ENCODE results near the gene STAC.
"Not testable (repeated sequence)": the region's sequence is repeated elsewhere in the genome, so short reads cannot be mapped to it uniquely, and the experiment has no call there.

STAC gene

DNA sequence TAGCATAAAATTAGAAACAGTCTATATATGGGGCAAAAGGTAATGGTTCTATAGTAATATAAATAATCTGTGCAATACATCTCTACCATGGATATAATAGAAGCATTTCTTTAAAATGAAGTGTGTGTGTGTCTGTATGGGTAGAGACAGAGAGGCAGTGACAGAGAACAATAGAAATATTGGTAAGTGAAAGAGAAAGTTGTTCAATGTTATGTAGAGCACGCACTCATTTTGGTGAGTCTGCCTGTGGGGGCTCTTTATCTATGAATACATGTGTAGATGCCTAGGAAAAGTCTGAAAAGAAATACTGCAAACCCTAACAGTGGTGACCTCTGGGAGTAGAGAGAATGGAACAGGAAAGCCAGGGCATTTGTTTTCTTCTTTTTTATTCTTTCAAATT lies 182.6 kb downstream of the STAC start:
- no peak for DNase-seq (ENCODE audit: extremely low read depth in 1 of 2, low read depth in 1 of 2)

DNA sequence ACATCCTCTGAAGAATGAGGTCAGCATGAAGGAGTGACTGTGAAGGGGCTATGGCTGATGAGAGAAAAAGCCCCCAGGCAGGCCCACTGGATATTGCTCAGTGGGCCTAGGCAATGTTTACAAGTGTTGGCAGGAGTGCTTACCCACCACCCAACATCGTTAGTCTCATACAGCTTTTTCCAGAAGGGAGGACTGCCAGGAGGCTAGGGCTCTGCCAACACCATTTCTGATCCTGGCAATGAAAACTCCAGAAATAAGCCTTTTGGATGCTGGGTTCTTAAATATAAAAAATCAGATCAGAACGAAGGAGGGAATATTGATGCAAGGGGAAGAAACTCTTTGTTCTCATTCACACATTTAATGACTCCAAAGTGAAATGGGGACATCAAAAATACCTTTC lies 194.9 kb downstream of the STAC start:
- no peak for DNase-seq (ENCODE audit: extremely low read depth in 1 of 2, low read depth in 1 of 2)

DNA sequence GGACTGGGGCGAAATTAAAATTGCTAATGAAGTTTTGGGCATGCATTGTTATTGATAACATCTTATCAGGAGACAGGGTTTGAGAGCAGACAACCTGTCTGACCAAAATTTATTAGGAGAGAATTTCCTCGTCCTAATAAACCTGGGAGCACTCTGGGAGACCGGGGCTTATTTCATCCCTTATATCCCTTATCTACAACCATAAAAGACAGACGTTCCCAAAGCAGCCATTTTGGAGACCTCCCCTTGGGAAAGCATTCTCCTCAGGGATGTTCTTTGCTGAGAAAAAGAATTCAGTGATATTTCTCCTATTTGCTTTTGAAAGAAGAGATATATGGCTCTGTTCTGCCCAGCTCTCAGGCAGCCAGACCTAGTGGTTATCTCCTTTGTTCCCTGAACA lies 198.1 kb downstream of the STAC start:
- DNase-seq (ENCODE audit: extremely low read depth in 1 of 2, low read depth in 1 of 2) = not testable (repeated sequence)

DNA sequence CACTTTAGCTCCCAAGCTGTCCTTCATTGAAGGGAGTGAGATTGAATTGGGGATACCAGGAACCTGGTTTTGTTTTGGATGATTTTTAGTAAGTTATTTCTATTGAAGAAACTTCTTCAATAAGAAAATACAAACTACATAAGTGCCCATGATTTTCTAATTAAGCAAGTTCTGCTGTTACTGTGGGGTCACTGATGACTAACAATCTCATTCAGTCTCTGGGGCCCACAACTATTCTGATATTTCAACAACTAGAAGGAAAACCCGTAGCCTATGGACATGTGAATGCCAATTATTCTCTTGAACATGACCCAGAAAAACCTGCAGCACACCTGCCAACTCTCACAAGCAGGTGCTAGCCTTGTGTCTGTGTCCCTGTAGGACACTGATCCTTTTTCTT lies 199.4 kb downstream of the STAC start:
- DNase-seq (ENCODE audit: extremely low read depth in 1 of 2, low read depth in 1 of 2) = no peak

DNA sequence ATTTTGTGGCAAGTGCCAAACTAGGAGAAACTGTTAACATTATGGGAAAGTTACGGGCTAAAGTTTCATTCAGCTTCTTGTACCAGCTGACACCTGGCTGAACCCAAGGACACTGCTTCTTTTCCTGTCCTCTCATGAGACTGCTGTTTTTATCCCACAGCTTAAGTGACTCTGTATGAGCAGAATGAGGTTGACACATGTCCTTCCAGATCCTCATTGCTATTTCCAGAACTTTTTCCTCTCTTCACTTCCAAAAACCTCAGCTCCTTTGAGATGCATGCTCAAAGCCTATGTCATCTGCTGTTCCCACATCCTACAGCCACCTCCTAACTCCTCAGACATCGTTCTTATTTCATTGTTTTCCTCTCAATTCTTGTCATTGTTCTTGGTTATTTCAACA lies 200.4 kb downstream of the STAC start:
- no peak for DNase-seq (ENCODE audit: extremely low read depth in 1 of 2, low read depth in 1 of 2)

DNA sequence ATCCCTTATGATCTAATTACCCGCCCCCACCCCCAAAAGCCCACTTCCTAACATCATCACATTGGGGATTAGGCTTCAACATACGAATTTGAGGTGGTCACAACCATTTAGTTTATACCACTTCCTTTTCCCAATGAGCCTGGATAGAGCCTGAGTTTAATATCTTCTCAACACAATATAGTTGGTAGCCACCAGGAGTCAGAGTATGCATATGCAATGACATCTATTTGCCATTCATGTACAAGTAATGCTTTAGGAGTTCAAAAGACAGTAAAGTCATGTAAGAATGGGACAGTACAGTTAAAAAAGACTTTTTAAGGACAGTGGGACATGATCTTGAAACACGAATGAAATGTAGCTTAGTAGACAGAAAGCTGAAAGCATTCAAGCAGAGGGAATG lies 211.7 kb downstream of the STAC start:
- DNase-seq (ENCODE audit: extremely low read depth in 1 of 2, low read depth in 1 of 2) = no peak

DNA sequence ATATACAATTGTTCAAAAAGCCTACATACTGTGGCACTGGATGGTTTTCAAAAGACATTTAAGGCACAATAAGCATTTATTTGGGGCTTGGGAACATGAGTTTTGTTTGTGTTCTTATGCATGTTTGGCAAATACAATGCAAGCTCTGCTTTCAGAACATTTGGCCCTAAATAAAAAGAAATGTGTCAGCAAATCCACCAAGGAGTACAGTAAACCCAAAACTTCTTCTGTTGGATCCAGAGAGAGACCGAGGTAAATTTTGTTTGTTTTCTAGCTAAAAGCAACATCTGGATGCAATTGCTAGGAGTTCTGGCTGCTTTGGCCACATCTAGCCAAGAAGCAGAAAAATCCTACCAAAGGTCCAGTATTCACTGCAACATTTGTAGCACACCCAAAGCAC lies 215.2 kb downstream of the STAC start:
- no peak for DNase-seq (ENCODE audit: extremely low read depth in 1 of 2, low read depth in 1 of 2)

DNA sequence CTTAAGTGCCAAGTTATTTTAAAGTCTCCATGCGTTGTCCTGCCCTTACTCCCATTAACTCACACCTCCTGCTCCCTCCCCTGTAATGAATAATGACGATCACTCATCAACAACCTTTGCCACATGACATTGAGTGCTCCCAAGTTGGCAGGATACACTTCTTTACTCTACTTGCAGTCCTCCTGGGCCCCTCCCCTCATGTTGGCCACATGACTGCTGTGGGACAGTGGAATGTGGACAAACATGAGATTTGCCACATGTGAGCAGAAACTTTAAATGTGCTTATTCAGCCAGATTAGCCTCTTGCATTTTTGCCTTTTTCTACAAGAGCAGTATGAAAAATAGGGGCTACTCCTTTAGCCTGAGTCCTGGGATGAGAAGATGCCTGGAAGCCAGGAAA lies 216.1 kb downstream of the STAC start:
- DNase-seq (ENCODE audit: extremely low read depth in 1 of 2, low read depth in 1 of 2) = no peak

DNA sequence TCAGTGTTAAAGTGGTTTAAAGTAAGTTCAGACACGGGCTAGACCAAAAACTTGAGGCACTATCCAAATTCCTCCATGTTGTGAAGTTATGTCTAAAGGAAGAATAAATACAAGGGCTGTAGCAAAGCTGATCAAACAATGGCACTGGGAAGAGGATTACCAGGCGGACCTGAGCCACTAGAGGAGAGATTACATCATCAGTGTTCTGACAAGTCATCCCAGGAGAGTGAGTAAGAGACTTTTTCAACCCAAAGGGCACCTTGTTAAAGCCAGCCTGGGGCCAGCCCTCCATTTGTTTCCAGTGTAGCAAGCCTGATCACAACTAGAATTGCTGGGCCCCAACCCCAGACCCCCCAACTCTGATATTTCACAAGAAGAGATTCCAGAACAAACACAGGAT lies 217.1 kb downstream of the STAC start:
- no peak for DNase-seq (ENCODE audit: extremely low read depth in 1 of 2, low read depth in 1 of 2)

Data from stimulated activated CD8-positive, alpha-beta memory T cell treated with anti-CD3 and anti-CD28 coated beads, Interleukin-7, amount 100 ng/mL, for 48 hours (primary cell).